ELR (cell line): ENCODE data around the gene RARB.

Experiments used
- DNase-seq: peaks from one replicate; pipeline ENCODE4 v3.0.0-alpha.2; 2015; ENCODE audit warnings: low read depth

Gene RARB

DNA sequence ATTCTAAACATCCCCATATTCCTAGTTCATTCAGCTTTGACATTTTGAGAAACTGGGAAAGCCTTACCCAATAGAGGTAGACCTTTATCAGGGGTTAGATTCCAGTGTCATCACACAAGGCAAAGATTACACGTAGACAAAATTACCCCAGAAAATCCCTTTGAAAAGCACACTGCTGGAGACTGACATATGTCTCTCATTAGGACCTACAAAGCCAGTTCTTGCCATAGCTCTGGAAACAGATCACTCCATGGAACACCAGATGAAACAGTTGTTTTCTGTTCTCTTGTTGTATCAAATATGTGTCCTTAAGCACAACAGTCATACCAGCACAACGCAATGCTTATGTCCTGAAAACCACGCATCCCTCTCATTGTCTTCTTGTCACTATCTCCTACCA is 44.7 kb downstream of the RARB start:
- no peak for DNase-seq

DNA sequence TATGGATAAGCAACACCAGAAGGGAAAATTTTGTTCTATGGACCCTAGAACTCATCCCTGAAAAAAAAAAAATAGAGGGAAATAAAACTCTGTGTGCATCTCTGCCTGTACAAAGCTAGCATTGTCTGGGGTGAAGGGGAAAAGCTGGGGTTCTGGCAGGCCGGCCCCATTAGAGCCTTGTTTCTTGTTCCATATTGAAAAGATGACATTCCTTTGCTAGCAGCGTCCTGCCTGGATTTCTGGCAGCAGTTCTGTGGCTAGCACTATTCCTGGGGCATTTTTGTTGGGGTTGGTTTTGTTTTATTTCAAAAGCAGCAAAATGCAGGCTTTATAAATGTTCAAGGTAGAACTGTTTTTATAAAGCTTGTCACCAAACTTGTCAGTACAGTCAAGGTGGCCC is 45.2 kb downstream of the RARB start:
- no peak for DNase-seq

DNA sequence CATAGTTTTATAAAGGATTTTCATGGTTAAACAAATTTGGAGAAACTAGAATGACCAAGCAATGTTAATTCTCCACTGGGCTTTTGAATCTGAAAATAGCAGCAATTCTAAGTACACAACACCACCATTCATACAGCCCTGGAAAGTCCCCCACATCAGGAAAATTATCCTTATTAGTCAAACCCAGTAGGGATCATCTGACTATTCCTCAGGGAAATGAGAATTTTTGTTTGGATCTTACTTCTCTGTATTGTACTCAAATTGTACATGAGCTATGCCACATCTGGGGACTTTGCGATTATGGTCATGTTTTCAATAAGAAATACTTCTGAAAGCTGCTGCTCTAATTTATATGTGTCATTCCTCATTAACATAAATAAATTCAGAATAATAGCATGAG is 46.0 kb downstream of the RARB start:
- DNase-seq: no peak

DNA sequence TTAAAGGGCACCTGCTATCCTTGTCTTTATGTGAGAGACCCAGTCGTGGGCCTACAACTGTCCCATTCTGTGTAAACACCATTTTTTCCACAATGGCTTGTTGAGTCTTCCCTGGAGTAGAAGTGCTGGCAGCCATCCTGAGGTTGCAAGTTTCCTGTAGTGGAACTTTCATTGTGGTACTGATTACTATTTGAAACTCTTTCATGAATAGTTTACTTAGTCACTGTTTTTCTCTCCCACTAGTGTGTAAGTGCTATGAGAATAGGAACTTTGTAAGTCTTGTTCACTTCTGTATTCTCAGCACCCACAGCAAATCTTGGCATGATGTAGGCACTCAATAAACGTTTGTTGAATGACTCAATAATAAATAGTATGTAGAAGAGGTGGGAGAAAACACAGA is 48.6 kb downstream of the RARB start:
- DNase-seq: no peak

DNA sequence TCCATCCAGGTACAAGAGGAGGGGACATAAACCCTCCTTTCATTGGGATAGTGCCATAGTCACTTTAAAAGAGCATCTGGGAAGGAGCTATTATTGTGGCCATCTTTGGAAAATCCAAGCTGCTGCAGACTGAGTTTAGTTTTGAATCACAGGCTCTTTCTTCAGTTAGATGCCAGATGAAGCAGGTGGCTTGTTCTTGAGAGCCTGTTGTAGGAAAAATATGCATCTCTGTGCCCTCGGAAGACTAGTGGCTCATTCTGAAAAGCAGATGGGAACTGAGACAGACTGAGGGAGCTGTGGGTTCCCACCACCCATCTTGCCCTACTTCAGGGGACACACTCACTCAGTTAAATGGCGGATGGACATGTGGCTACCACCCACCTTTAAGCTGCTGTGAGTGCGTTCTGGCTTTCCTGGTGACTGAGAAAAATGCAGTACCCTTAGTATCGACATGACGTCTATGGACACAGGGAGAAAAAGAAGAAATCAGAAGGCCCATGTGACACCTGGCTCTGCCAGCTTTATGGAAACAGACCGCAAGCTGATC is 50.2 kb downstream of the RARB start:
- no peak for DNase-seq

DNA sequence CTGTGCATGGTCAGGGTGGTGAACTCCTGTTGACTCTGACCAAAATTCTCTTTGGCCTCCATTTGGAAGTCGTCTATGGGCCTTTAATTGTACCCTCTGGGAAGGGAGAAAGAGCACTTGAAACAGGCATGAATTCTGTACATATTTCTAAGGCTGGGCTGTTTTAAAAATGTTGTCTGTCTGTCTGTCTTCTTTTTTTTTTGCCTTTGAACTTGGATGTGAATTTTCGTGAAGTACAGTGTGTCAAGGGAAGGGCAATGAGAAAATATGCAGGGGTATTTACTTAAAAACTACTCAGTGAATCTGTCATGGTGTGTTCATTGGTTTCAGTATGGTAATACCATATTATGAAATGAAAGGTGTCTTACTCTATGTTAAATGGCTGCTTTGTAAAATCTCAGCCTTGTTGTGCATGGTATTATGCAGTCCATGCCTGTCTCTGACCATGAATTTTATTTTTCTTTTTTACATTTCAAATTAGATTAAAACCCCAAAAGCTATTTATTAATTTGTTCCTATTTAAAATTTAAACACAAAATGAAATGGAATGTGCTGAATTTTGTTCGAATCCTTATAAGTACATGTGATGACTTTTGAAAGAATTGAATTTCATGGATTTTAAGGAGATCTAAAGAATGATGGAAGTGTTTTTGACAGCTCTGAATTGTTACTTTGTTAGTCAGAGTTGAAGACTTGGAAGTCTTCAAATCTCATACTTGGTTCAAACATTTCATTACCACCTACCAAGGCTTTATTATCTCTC is 51.1 kb downstream of the RARB start:
- DNase-seq: no peak

DNA sequence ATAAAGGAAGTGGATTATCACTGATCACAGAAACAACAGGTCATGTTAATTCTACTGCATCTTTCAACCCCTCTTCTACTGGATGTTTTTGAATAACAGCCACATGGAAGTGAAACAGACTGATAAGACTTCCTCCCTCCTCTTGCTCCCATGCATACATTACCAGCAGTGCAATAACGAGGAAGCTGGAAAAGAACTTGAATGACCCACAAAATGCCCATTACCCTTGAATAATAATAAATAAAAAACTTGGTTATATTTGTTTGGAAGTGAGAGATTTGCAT is 51.6 kb downstream of the RARB start:
- no peak for DNase-seq

DNA sequence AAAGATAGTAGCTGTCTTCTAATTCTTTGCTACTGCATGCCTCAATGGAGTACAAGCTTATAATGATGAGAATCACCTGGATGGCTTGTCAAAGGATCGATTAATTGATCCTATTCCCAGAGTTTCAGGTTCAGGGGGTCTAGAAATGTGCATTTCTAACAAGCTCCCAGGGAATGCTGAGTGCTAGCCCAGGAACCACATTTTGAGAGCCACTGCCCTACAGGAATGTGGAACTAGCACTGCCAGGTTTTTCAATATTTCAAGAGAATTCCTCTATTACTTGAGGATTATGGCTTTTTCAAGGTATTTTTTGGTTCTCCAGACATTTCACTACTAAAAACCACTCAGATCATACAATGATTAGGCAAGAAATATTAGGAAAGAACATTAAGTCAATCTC is 52.7 kb downstream of the RARB start:
- no peak for DNase-seq

DNA sequence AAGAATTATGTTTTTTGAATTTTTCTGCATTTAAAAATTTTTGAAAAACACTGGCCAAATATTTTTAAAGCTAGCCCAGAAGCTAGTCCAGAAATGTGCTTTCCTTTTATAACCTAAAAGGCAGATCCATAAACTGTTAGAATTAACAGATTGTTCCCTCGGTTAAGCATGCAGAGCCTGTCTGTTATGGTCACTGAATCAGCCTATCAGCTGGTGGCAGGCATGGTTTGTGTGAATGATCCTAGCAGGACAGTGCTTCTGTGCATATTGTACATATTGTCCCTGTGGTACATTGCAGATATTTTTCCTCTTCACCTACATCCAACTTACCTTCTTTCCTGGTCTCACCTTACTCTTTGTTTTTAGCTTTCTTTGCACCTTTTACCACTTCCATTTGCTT is 53.3 kb downstream of the RARB start:
- no peak for DNase-seq

DNA sequence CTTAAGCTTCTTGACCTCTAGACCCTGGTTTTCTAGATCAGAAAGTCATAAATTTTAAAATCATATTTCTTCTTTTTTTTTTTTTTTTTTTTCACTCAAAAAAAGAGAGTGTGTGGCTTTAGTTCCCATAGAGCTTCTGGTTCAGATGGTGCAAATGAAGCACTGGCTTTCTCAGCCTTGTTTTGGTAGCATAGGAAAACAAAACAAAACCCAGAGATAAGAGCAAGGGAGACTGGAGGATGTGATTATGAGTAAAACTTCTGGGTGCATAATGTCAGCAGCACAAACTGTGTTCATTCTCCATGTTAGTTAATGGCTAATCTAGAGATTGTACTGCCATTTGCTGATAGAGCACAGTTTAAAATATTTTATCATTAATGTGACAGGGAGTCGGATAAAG is 55.4 kb downstream of the RARB start:
- DNase-seq: no peak

DNA sequence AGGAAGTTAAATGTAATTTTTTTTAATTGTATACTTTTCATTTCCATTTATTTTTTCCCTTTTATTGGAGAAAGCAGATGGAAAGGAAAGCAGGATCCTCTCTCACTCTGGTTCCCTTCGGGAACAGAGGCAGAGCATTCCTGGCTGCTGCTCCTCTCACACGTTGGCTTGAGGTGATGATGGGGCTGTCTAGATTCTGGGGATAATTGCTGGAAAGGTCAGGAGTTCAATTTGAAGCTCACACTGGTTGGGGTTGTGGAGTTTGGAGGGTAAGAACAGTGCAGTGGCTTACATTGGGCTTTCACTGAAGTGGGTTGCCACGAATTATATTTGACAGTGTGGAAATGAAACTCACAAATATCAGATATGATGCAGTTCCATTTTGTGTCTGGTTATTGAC is 57.6 kb downstream of the RARB start:
- no peak for DNase-seq

DNA sequence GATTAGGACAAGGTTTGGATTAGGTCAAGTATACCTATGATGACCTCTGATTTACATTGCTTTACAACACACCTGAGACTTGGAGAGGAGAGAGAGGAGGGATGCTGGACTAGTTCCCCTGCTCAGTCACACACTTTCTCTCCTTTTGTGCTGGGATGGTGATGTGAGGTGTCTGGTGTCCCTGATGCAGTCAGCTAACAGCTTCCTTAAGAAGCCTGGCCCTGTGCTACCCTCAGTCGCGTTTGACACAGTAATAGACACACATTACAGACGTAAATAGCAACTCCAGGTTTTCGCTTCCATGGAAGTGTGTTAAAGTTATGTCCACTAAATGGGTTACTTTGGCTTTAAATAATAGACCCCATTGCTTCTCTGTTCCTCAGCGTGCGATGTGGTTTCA is 58.9 kb downstream of the RARB start:
- no peak for DNase-seq

DNA sequence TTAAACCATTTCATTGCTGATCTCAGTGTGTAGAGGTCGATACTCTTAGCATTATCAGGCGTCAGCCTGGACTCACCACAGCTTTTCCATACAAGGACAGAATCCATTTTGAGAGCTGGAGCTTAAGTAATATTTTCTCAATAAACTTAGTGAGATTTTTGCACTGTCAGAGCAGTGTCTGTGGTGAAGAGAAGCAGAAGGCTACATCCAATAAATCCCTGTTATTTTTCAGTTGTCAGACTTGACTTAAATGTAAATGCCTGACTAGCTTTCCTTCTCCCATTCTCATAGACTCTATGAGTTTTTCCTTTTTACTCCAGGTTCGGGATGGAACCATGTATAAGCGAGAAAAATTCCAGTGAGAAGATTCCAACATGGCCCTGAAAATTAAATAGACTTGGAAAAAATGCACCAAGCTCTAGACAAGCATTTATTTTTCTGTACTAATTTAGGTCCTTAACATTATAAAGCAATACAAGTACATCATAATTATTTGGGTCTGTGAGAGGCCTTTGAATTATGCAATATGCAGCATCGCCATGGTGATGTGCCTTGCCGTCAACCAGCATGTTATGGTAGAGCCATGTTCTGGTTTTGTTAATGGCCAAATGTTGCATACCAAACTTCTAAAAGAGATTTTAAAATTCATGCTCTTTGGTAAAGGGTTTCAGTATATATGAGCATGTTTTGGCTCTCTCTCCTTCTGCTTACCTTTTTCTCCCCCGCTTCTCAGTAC is 62.0 kb downstream of the RARB start:
- DNase-seq: no peak

DNA sequence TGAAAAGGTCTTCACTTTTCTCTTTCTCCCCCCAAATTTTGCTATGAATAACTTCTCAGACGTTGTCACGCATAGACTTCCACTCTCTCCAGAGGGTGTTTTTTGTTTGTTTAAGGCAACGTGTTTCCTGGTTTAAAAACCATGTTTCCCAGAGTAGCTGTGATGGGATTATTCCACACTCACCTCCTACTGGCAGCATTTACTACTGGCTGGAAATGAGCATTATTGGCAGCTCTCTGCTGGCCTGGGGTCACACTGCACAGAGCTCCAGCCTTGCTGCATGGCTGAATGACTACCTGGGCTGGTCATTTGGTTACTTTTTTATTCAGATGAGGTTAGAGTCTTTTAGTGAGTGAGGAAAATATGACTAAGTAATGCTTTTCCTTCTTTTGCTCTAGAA is 65.2 kb downstream of the RARB start:
- DNase-seq: no peak

DNA sequence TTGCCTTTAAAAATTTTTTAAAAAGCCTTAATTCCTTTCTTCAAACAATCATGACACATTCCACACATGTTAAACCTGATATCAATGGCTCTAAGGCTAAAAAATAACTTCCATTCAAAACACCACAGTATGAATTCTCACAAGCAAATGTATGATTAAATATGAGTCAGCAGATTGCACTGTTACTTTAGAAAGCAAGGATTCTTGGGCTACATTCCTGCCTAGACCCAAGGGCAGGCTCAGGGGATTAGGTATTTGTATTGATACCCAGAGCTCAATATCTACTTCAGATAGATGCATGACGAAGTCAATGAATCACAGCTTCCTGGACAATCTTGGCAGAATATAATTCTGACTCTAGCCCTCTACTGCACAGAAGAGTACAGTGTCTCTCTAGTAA is 65.7 kb downstream of the RARB start:
- DNase-seq: peak; percentile 64

DNA sequence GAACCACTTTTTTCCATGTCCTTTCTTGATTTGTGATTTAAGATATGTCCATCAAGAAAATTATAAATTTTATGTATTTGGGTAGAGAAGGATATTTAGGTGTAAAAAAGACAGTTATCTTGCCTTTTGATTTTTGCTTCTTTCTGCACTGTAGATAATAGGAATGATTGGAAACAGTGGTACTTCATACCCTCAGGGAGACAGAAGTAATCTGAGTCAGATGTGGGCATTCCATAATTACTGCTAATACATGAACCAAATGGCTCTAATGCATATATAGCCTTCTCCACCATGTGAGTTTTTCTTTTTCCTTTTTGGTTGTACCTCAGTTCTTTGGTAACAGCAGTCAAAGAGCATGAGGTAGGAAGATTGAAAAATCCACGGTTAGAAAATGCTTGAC is 67.2 kb downstream of the RARB start:
- no peak for DNase-seq

DNA sequence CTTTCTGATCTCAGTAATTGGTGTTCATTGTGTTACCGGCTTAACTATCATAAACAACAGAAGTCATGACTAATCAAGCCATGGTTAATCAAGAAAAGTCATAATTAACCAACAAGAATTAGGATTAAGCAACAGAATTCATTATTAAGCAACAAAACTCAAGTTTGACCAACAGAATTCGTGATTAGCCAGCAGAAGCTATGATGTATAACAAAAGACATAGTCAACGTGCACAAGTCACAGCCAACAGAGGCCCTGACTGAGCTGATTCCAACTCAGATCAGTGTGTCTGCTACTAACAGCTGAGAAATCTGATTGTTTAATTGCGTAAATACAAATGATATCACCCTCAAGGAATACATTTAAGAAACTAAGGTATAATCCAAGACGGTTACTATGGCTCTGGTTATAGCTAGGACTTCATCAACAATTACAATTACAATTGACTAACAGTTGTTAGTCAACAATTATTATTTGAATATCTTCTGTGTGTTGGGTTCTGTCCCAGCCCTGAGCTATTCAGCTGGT is 67.7 kb downstream of the RARB start:
- no peak for DNase-seq

DNA sequence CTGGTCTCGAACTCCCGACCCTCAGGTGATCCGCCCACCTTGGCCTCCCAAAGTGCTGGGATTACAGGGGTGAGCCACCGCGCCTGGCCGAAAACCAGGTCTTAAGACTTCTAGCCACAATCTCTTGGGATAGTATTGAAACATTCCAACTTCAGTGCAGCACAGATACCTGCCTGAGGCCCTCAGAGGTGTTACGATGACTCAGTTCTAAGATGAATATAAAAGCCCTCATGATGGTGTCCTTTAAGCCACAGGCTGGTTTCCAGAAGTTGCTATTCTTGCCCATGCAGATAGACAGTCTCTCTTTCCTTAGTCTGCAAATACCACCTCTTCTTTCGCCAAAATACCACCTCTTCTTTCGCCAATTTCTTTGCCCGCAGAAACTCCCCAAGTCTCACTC is 69.0 kb downstream of the RARB start:
- DNase-seq: no peak

DNA sequence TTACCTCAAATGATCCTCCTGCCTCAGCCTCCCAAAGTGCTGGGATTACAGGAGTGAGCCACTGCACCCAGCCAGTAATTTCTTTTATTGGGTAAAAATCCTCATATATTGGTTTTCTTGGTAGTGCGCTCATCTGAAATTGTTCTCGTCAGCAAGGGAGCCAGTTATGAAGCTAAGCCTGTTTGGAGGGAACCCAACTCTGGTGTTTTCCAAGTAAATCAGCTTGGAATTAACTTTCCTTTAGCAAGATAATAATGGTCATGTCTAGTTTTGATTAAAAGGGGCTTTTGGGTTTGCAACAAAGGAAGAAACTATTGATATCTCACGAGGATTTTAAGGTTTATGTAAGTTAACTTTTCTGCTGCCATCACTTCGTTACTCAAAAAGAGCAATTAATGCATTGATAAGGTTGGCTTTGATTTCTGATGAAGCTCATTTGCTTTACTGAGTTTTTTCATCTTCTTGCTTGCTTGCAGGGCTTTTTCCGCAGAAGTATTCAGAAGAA is 72.7 kb downstream of the RARB start:
- DNase-seq: no peak

DNA sequence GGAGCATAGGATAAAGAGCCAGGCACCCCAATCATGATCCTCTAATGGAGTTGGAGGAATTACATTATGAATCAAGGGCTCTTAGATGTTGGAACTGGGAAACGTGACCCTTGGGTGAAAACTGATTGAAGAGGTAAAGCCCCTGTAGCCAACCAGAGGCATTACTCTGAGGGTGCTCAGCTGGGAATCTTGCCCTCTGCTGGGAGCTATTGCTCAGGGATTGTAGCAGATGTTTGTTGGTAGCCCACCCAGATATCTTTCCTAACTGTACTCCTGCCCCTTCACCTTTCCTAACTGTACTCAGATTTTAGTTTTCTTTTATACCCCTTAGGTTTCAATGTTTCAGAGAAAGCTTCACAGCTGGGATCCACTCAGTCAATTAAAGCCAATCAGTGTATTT is 74.2 kb downstream of the RARB start:
- DNase-seq: no peak

DNA sequence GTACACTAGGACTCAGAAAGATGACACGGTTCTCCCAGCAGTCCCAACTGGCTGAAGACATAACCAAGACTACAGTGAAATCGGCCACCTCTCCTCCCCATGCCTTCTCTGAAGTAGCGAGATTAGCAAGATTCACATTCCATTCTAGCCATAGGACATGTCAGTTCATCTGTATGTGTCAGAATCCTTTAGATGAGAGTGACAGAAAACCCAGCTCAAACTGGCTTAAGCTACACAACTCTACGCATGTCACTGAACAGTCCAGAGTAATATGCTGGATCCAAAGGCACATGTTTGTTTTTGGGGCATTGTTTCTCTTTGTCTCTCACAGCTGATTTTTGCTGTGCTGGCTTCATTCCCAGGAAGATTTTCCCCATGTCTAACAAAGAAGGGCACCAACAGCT is 75.8 kb downstream of the RARB start:
- DNase-seq: no peak

DNA sequence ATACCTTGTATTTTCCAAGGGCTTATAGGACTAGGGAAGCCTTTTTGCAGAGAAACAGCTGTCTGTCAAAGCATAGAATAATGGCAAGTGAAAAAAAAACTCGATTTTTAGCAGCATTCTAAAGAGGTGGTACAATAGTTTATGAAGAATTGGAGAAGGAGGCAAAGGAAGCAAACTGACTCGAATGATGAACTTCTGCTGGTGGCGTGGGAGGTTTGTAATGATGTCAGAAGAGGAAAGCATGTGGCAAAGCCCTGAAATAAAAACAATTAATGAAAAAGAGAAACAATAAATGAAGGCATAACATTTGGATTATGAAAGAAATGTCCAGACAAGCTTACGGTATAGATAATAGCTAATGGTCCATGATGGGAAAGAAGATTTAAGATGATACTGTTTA is 77.5 kb downstream of the RARB start:
- DNase-seq: no peak

DNA sequence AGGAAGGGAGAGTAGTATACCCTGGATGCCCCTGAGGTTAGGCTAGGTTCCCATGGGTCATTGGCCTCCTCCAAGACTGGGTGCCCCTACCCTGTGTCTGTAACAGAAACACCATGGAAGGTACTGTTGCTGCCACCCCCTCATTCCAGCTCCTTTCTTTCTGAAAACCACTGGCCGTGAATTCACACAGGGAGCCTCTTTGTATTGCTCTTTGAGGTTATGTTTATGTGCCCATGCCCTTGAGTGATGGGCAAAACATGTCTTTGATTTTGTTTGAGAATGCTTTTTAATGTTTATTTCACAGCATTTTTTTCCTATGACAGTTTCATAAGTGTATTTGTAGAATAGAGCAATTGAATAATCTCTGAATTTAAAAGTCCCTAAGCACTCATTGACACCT is 79.7 kb downstream of the RARB start:
- peak; percentile 9 for DNase-seq
